Neural cell (in vitro differentiated cells): Measurements from ENCODE around the gene GRAP2. TPM values are rescaled to one million over a fixed set of nuclear protein-coding genes. Genes with fewer than 3 reads are reported as not detected.
"Not testable (repeated sequence)": the region's sequence is repeated elsewhere in the genome, so short reads cannot be mapped to it uniquely, and the experiment has no call there.

ENCODE experiments used
- H2AFZ ChIP-seq: fragments of 200-600, 300-800 bp; sonication (generic), shearing (Covaris generic); 2 replicates; pipeline ENCODE4 v1.6.0; 2014; ENCODE audit warnings: low read depth, mild to moderate bottlenecking, antibody characterized with exemption, low read length, moderate library complexity
- H3F3A ChIP-seq: fragments of 200-600 bp; shearing (Covaris generic); 2 replicates; pipeline ENCODE4 v1.6.1; 2016; ENCODE audit warnings: mild to moderate bottlenecking, moderate library complexity, mixed read lengths, antibody characterized with exemption, low read length; ENCODE audit not compliant: insufficient read depth, poor library complexity, severe bottlenecking
- H3K27ac ChIP-seq: fragments of 200-600, 300-800 bp; sonication (generic), shearing (Covaris generic); 2 replicates; pipeline ENCODE4 v1.5.1; 2014; ENCODE audit warnings: mild to moderate bottlenecking, low read length, moderate library complexity
- H3K27me3 ChIP-seq: fragments of 300-800, 200-600 bp; sonication (generic), shearing (Covaris generic); 2 replicates; pipeline ENCODE4 v1.6.0; 2014; ENCODE audit warnings: mild to moderate bottlenecking, low read depth, low read length, moderate library complexity; ENCODE audit not compliant: insufficient read depth
- H3K36me3 ChIP-seq: fragments of 300-800, 200-600 bp; sonication (generic), shearing (Covaris generic); 2 replicates; pipeline ENCODE4 v1.5.1; 2014; ENCODE audit warnings: mild to moderate bottlenecking, antibody characterized with exemption, low read length, moderate library complexity; ENCODE audit not compliant: insufficient read depth
- H3K4me2 ChIP-seq: fragments of 300-800, 200-600 bp; sonication (generic), shearing (Covaris generic); 2 replicates; pipeline ENCODE4 v1.6.0; 2014; ENCODE audit warnings: mild to moderate bottlenecking, low read length
- H3K4me3 ChIP-seq: fragments of 300-800, 200-600 bp; sonication (generic), shearing (Covaris generic); 2 replicates; pipeline ENCODE4 v1.5.1; 2014; ENCODE audit warnings: mild to moderate bottlenecking, low read length, moderate library complexity
- H3K79me2 ChIP-seq: fragments of 200-600 bp; shearing (Covaris generic); replicated peaks from 2 replicates; pipeline ENCODE4 v1.6.0; 2014; ENCODE audit warnings: mild to moderate bottlenecking, low read length, moderate library complexity; ENCODE audit not compliant: insufficient read depth
- H3K9ac ChIP-seq: fragments of 300-800, 200-600 bp; sonication (generic), shearing (Covaris generic); 2 replicates; pipeline ENCODE4 v1.6.1; 2016; ENCODE audit warnings: mild to moderate bottlenecking, low read length, mixed read lengths
- H3K9me2 ChIP-seq: fragments of 200-600 bp; shearing (Covaris generic); 2 replicates; pipeline ENCODE4 v1.6.1; 2016; ENCODE audit warnings: mild to moderate bottlenecking, low read length, mixed read lengths; ENCODE audit not compliant: insufficient read depth
- H3K9me3 ChIP-seq: fragments of 200-600, 300-800 bp; sonication (generic), shearing (Covaris generic); 2 replicates; pipeline ENCODE4 v1.6.1; 2016; ENCODE audit warnings: mild to moderate bottlenecking, mixed run types, low read length, moderate library complexity, mixed read lengths
- H4K20me1 ChIP-seq: fragments of 200-600 bp; shearing (Covaris generic); 2 replicates; pipeline ENCODE4 v1.6.1; 2016; ENCODE audit warnings: mild to moderate bottlenecking, mixed run types; ENCODE audit not compliant: insufficient read depth
- CTCF ChIP-seq: fragments of 450-650 bp; IDR thresholded peaks from 2 replicates; pipeline ENCODE4 v1.5.1; 2014; ENCODE audit warnings: antibody characterized with exemption, mild to moderate bottlenecking, moderate library complexity; ENCODE audit not compliant: poor library complexity, severe bottlenecking
- EP300 ChIP-seq: fragments of 450-650 bp; conservative IDR thresholded peaks from 2 replicates; pipeline ENCODE4 v1.6.1; 2014; ENCODE audit warnings: antibody characterized with exemption, mild to moderate bottlenecking, moderate library complexity; ENCODE audit not compliant: poor library complexity, severe bottlenecking
- EZH2 ChIP-seq: fragments of 200-600, 300-800 bp; shearing (Covaris generic), sonication (generic); IDR thresholded peaks from 2 replicates; pipeline ENCODE4 v1.6.1; 2014; ENCODE audit warnings: antibody characterized with exemption, low read length, borderline replicate concordance, mild to moderate bottlenecking; ENCODE audit not compliant: insufficient read depth, poor library complexity, severe bottlenecking
- MXI1 ChIP-seq: fragments of 450-650 bp; conservative IDR thresholded peaks from 2 replicates; pipeline ENCODE4 v1.6.1; 2014; ENCODE audit warnings: antibody characterized with exemption, mild to moderate bottlenecking; ENCODE audit not compliant: poor library complexity, severe bottlenecking
- POLR2AphosphoS5 ChIP-seq: IDR thresholded peaks from 2 replicates; pipeline ENCODE4 v1.6.1; 2012
- RAD21 ChIP-seq: fragments of 450-650 bp; conservative IDR thresholded peaks from 2 replicates; pipeline ENCODE4 v1.6.1; 2014; ENCODE audit warnings: antibody characterized with exemption, mild to moderate bottlenecking, moderate library complexity
- SMC3 ChIP-seq: fragments of 450-650 bp; conservative IDR thresholded peaks from 2 replicates; pipeline ENCODE4 v1.6.1; 2014; ENCODE audit warnings: antibody characterized with exemption, mild to moderate bottlenecking, moderate library complexity; ENCODE audit not compliant: poor library complexity
- TAF1 ChIP-seq: IDR thresholded peaks from 2 replicates; pipeline ENCODE4 v1.6.1; 2012; ENCODE audit warnings: low read depth
- polyA plus RNA-seq: library from polyadenylated mRNA; depleted of rRNA; stranded (reverse); fragments of >200 nt; gene quantifications from 2 replicates; pipeline ENCODE4 v1.2.3, GENCODE V29; 2014
- TF ChIP-seq, protein P1 (sequence below): IDR thresholded peaks from 2 replicates; pipeline ENCODE4 v1.6.1; 2012; ENCODE audit warnings: borderline replicate concordance

GRAP2 gene
- polyA plus RNA-seq, 1 donor from 2014 or later, result 0.30 TPM

DNA sequence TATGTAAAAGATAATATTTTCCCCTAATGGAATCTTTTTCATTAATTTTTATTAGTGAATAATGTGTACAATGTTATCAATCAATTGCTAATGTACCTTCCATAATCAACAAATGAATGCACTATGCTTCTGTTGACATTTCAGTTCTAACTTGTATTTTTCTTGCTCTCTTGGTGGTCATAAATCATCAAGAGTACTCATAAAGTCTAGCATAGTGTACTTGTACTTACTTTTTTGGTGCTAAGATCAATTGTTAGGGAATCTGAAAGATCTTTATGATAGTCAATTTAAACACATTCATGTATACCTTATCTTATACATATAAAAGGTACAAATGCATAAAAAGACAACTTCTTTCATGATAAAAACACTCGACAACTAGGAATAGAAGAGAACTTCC is 17.8 kb upstream of the GRAP2 start:
- TF ChIP-seq RAD21 (no peak), CTCF (no peak), TAF1 (no peak), POLR2AphosphoS5 (no peak), EZH2 (no peak), EP300 (no peak), MXI1 (no peak), SMC3 (no peak)
- TF ChIP-seq, protein P1, sequence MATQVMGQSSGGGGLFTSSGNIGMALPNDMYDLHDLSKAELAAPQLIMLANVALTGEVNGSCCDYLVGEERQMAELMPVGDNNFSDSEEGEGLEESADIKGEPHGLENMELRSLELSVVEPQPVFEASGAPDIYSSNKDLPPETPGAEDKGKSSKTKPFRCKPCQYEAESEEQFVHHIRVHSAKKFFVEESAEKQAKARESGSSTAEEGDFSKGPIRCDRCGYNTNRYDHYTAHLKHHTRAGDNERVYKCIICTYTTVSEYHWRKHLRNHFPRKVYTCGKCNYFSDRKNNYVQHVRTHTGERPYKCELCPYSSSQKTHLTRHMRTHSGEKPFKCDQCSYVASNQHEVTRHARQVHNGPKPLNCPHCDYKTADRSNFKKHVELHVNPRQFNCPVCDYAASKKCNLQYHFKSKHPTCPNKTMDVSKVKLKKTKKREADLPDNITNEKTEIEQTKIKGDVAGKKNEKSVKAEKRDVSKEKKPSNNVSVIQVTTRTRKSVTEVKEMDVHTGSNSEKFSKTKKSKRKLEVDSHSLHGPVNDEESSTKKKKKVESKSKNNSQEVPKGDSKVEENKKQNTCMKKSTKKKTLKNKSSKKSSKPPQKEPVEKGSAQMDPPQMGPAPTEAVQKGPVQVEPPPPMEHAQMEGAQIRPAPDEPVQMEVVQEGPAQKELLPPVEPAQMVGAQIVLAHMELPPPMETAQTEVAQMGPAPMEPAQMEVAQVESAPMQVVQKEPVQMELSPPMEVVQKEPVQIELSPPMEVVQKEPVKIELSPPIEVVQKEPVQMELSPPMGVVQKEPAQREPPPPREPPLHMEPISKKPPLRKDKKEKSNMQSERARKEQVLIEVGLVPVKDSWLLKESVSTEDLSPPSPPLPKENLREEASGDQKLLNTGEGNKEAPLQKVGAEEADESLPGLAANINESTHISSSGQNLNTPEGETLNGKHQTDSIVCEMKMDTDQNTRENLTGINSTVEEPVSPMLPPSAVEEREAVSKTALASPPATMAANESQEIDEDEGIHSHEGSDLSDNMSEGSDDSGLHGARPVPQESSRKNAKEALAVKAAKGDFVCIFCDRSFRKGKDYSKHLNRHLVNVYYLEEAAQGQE, result no peak
- Histone ChIP-seq H3K9me2 (no peaks in the 10 kb centered on the region), H3K9me3 (no peaks in the 10 kb centered on the region), H3K79me2 (no peaks in the 10 kb centered on the region), H3K27me3 (no peaks in the 10 kb centered on the region), H3K36me3 (no peaks in the 10 kb centered on the region), H3K27ac (no peak overlapping the region), H3K9ac (no peak overlapping the region), H3K4me2 (no peak overlapping the region), H4K20me1 (no peaks in the 10 kb centered on the region), H2AFZ (no peak overlapping the region), H3K4me3 (no peak overlapping the region), H3F3A (no peaks in the 10 kb centered on the region)

GRCh38 chr22:39889924-39890323 is 11.0 kb upstream of the GRAP2 start:
- not testable (repeated sequence) for H4K20me1 ChIP-seq, H3K79me2 ChIP-seq, H3K27me3 ChIP-seq, H3K4me2 ChIP-seq, H3K9ac ChIP-seq, H3K27ac ChIP-seq, H3K36me3 ChIP-seq, H3K4me3 ChIP-seq, H3F3A ChIP-seq, H3K9me3 ChIP-seq, H3K9me2 ChIP-seq, H2AFZ ChIP-seq

DNA sequence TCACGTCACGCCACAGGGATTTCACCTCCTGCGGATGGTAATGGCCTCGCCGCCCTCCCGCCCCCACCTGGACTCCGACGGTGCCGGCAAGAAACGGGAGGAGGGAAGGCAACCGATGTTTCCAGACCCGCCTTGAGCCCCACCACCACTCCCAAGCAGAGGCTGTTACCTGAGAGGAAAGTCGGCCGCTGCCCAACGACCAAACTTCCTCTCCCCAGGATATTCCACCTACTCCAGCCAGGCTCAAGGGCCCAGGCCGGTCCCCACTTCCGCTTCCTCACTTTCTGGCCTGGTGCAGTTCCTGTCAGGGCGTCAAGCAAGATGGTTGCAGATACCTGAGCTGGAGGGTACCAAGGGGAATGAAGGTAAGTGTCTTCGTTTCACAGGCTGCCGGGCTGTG is 7.4 kb upstream of the GRAP2 start, which contains the start of gene ENTHD1:
Gene ENTHD1 (minus strand): TSS at position 235 of the 400 bp plus-strand sequence. CDS start 6,012 bp downstream, outside the sequence.
- TF ChIP-seq SMC3, result no peak
- TF ChIP-seq, protein P1, result no peak
- no peak for TF ChIP-seq EZH2
- TF ChIP-seq TAF1, result no peak
- no peak for TF ChIP-seq RAD21
- H3K9ac ChIP-seq, result no peak within 1 kb of the TSS
- H3F3A ChIP-seq, result no peaks in the 10 kb centered on the region
- H3K27ac ChIP-seq, result peak within 1 kb of the TSS; percentile 58
- no peaks in the 10 kb centered on the region for H3K9me3 ChIP-seq
- no peaks in the 10 kb centered on the region for H3K27me3 ChIP-seq
- no peaks in the 10 kb centered on the region for H3K36me3 ChIP-seq
- no peak within 1 kb of the TSS for H2AFZ ChIP-seq
- H3K4me2 ChIP-seq, result no peak within 1 kb of the TSS
- H4K20me1 ChIP-seq, result no peaks in the 10 kb centered on the region
- H3K4me3 ChIP-seq, result peak within 1 kb of the TSS; percentile 7
- H3K9me2 ChIP-seq, result no peaks in the 10 kb centered on the region
- no peaks in the 10 kb centered on the region for H3K79me2 ChIP-seq
